GM20000 (cell line): ENCODE data around the gene SLC2A13.

Experiments
- DNase-seq: peaks from one replicate; pipeline ENCODE4 v3.0.0; 2012; ENCODE audit warnings: low spot score
- TF ChIP-seq, protein P1 (sequence below): IDR thresholded peaks from 2 replicates; pipeline ENCODE4 v1.5.1; 2012; ENCODE audit warnings: mild to moderate bottlenecking, control low read depth; ENCODE audit errors: extremely low read depth, missing control alignments

The SLC2A13 gene

DNA sequence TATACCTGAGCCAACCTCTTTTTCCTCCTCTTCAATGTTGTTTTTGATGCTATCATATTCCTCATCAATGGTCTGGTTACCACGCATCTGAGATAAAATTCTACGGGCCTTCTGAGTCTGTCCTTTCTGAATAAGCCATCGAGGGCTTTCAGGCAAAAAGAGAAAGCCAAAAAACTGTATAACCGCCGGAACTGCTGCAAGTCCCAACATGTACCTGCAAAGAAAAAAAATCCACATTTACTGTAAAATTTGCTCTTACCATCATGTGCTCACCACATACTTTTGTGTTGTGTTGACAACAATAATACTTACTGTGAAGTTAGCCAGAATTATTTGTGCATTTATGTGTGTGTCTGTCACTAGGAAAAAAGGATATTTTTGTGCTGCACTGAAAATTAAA is 77.6 kb downstream of the SLC2A13 start:
- TF ChIP-seq, protein P1, sequence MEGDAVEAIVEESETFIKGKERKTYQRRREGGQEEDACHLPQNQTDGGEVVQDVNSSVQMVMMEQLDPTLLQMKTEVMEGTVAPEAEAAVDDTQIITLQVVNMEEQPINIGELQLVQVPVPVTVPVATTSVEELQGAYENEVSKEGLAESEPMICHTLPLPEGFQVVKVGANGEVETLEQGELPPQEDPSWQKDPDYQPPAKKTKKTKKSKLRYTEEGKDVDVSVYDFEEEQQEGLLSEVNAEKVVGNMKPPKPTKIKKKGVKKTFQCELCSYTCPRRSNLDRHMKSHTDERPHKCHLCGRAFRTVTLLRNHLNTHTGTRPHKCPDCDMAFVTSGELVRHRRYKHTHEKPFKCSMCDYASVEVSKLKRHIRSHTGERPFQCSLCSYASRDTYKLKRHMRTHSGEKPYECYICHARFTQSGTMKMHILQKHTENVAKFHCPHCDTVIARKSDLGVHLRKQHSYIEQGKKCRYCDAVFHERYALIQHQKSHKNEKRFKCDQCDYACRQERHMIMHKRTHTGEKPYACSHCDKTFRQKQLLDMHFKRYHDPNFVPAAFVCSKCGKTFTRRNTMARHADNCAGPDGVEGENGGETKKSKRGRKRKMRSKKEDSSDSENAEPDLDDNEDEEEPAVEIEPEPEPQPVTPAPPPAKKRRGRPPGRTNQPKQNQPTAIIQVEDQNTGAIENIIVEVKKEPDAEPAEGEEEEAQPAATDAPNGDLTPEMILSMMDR = no peak
- DNase-seq = no peak

DNA sequence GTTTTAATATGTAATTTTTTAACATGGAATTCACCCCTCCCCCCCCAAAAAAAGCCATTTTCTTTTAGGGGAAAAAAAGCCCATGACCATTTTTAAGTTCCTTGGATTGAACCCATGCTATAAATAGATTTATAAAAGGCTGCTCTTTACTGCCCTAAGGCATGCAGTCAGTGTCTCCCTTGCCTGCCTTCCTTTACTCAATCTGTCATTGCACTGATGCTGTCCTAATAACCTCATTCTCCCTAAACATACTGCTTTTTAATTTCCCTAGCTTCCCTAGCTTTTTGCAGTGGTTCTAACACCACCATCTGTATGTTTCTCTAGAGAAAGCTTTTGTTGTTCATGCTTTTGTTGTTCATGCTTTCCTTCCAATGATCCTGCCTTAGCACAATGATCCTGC is 83.0 kb downstream of the SLC2A13 start:
- no peak for DNase-seq
- TF ChIP-seq, protein P1 = no peak

DNA sequence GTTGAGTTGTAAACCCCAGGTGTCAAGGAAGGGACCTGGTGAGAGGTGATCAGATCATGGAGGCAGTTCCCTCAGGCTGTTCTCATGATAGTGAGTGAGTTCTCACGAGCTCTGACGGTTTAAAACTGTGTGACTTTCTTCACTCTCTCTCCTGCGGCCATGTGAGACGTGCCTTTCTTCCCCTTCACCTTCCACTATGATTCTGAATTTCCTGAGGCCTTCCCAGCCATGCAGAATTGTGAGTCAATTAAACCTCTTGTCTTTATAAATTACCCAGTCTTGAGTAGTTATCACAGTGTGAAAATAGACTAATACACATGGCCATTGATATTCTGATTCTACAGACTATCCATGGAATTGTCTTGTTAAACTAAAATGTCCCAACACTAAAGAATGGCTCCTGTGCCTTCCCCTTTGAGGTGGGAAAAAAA is 85.6 kb downstream of the SLC2A13 start:
- DNase-seq = no peak
- TF ChIP-seq, protein P1 = no peak

DNA sequence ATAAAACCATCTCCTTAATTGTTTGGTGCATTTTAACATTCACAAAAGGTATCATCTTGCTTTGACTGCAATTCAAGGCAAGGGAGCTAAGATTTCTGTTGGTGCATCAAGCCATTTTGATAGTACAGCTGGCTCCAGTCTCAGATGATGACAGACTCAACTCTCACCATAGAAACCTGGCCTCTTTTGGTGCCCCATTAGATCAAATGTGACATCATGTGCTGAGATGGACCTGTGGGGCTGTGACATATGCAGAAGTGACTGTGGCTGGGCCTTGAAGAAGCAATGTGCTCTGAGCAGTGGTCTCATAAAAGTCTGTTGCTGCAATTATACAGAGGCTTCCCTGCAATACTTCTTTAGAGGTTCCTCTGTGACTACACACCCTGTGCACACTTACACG is 88.4 kb downstream of the SLC2A13 start:
- TF ChIP-seq, protein P1 = no peak
- no peak for DNase-seq

DNA sequence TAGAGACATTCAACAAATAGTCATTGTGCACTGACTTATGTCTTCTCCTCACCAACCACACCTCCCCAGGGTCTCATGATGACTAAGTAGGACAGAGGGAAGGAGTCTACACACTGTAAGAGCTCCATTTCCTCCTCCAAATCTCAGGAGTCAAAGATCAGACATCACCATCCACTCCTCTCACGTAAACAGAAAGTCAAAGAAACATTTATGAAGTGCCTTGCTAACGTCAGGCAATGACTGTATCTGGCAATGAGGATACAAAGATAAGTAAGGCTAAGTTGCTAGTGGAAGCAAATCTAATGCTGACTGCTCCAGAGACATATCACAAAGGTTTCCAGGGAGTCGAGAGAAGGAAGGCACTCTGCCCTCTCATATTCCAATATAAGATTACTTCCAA is 88.9 kb downstream of the SLC2A13 start:
- no peak for DNase-seq

DNA sequence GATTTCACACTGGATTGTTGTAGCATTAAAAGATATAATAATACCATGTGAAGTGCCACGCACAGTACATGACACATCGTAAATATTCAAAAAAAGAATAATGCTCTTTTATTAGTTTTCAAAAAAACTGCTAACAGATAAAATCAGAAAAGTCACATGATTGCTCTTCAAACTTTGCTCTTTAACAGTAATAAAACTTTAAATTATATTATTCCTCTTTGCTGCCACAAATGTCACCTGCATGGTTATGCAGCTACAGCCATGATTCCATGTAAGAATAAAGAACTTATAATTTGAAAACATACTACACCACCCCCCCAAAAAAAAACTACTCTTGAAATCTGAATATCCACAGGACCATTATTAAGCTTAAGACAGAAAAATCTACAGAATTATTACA is 90.0 kb downstream of the SLC2A13 start:
- TF ChIP-seq, protein P1 = no peak
- DNase-seq = no peak

More for the DNA sequence above, 88.9 kb downstream of the SLC2A13 start:
- TF ChIP-seq, protein P1 = no peak

DNA sequence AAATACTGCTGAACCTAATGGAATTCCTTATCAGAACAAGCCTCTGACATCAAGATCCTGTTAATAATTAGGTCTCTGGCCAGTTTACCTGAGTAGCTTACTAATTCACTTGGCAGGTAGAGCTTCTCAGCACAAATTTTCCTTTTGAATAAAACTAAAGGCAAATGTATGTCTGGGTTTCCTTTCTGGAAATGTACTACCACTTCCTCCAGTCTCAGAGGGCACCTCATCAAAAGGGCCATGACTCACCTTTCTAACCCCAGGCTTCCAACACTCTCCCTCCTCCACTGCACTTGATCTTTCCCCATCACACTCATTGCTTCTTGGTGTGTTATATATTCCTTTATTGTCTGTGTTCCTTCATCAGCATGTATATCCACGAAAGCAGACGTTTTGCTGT is 90.5 kb downstream of the SLC2A13 start:
- TF ChIP-seq, protein P1 = no peak
- no peak for DNase-seq

DNA sequence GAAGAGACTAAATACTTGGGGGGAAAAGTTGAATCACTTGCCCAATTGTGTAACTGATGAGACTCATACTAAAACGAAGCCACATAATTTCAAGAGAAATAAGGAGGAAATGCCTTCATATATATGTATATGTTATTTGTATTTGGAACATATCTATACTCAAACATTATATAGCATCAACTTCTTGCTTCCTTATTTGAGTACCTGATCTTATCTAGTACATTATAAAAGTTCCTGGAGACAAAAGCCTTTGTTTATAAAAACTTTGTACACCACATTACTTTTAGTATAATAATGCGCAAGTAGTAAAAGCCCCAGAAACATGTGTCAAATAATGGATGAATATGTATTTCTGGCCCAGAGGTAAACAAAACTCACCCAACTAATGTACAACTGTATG is 92.0 kb downstream of the SLC2A13 start:
- TF ChIP-seq, protein P1 = no peak

More for the DNA sequence above, 92.0 kb downstream of the SLC2A13 start:
- DNase-seq = no peak
